WTC11 (cell line): ENCODE data around the gene GRK3. TPM values are rescaled to one million over a fixed set of nuclear protein-coding genes. Genes with fewer than 3 reads are reported as not detected.

Source experiments
- ATAC-seq: fragments of 200-7000 bp; cut with Tn5 transposase; 2 replicates; pipeline ENCODE4 v1.10.0; 2021; ENCODE audit warnings: mild to moderate bottlenecking, moderate library complexity
- CTCF ChIA-PET: fragments of 300-600 bp; sonication (Branson Sonifier 250); formaldehyde crosslinking; loops from one replicate; lab custom pipeline; 2021; ENCODE audit warnings: antibody characterized with exemption; lab: Charles Lee
- POLR2A ChIA-PET: fragments of 350-600 bp; sonication (Branson Sonifier 250); formaldehyde crosslinking; loops from one replicate; lab custom pipeline; 2021; ENCODE audit warnings: antibody characterized with exemption; lab: Charles Lee
- DNase-seq: peaks from one replicate; pipeline ENCODE4 v3.0.0; 2021; ENCODE audit warnings: low spot score
- H3K27ac Mint-ChIP-seq: 2 replicates; pipeline ENCODE4 v1.8.0; 2021; ENCODE audit warnings: mixed read lengths
- H3K27me3 Mint-ChIP-seq: 2 replicates; pipeline ENCODE4 v1.8.0; 2021; ENCODE audit warnings: low read depth, mild to moderate bottlenecking, moderate library complexity, mixed read lengths
- H3K36me3 Mint-ChIP-seq: 2 replicates; pipeline ENCODE4 v1.8.0; 2021; ENCODE audit warnings: mixed read lengths
- H3K4me1 Mint-ChIP-seq: 2 replicates; pipeline ENCODE4 v1.8.0; 2022; ENCODE audit warnings: mixed read lengths
- H3K4me3 Mint-ChIP-seq: 2 replicates; pipeline ENCODE4 v1.8.0; 2021; ENCODE audit warnings: mild to moderate bottlenecking, moderate library complexity, mixed read lengths
- H3K9me3 Mint-ChIP-seq: 2 replicates; pipeline ENCODE4 v1.8.0; 2021; ENCODE audit warnings: mixed read lengths
- ATF1 ChIP-seq: sonication (generic); formaldehyde crosslinking; IDR thresholded peaks from 2 replicates; pipeline ENCODE4 v1.8.1; 2023; ENCODE audit warnings: mild to moderate bottlenecking, moderate library complexity, missing genetic modification reagents
- CREB1 ChIP-seq: sonication (generic); formaldehyde crosslinking; IDR thresholded peaks from 2 replicates; pipeline ENCODE4 v1.8.0; 2023; ENCODE audit warnings: mild to moderate bottlenecking, missing genetic modification reagents
- ETV6 ChIP-seq: sonication (generic); formaldehyde crosslinking; IDR thresholded peaks from 2 replicates; pipeline ENCODE4 v1.8.1; 2022; ENCODE audit warnings: mild to moderate bottlenecking, missing genetic modification reagents
- FOXJ3 ChIP-seq: sonication (generic); formaldehyde crosslinking; IDR thresholded peaks from 2 replicates; pipeline ENCODE4 v1.9.0; 2021; ENCODE audit warnings: missing genetic modification reagents, mild to moderate bottlenecking, borderline replicate concordance
- IRF2 ChIP-seq: sonication (generic); formaldehyde crosslinking; IDR thresholded peaks from 2 replicates; pipeline ENCODE4 v1.8.0; 2022; ENCODE audit warnings: low read depth, missing genetic modification reagents, borderline replicate concordance
- NFATC4 ChIP-seq: fragments of 250-450 bp; sonication (Bioruptor Pico); IDR thresholded peaks from 2 replicates; pipeline ENCODE4 v1.9.0; 2021; ENCODE audit warnings: mild to moderate bottlenecking
- NR2C2 ChIP-seq: sonication (generic); formaldehyde crosslinking; IDR thresholded peaks from 2 replicates; pipeline ENCODE4 v1.8.0; 2022; ENCODE audit warnings: mild to moderate bottlenecking, missing genetic modification reagents
- OVOL2 ChIP-seq: fragments of 250-450 bp; sonication (Bioruptor Pico); IDR thresholded peaks from 2 replicates; pipeline ENCODE4 v1.9.0; 2021; ENCODE audit warnings: mild to moderate bottlenecking, borderline replicate concordance
- PRRX2 ChIP-seq: fragments of 250-450 bp; sonication (Bioruptor Pico); IDR thresholded peaks from 2 replicates; pipeline ENCODE4 v1.8.0; 2021; ENCODE audit warnings: mild to moderate bottlenecking
- TEAD1 ChIP-seq: sonication (generic); formaldehyde crosslinking; IDR thresholded peaks from 2 replicates; pipeline ENCODE4 v1.8.0; 2022; ENCODE audit warnings: mild to moderate bottlenecking, missing genetic modification reagents
- ZNF263 ChIP-seq: sonication (generic); formaldehyde crosslinking; IDR thresholded peaks from 2 replicates; pipeline ENCODE4 v1.8.1; 2022; ENCODE audit warnings: low read depth, mild to moderate bottlenecking, moderate library complexity, missing genetic modification reagents
- ZNF396 ChIP-seq: fragments of 250-450 bp; sonication (Bioruptor Pico); IDR thresholded peaks from 2 replicates; pipeline ENCODE4 v1.8.0; 2021; ENCODE audit warnings: mild to moderate bottlenecking, moderate library complexity, borderline replicate concordance
- ZNF416 ChIP-seq: fragments of 250-450 bp; sonication (Bioruptor Pico); IDR thresholded peaks from 2 replicates; pipeline ENCODE4 v1.9.0; 2021; ENCODE audit warnings: mild to moderate bottlenecking, inconsistent platforms
- total RNA-seq: library from RNA; stranded (reverse); gene quantifications from 3 replicates; pipeline ENCODE4 v1.2.3, GENCODE V29; 2021
- TF ChIP-seq, protein P1 (sequence below): sonication (generic); formaldehyde crosslinking; IDR thresholded peaks from 2 replicates; pipeline ENCODE4 v1.8.0; 2023; ENCODE audit warnings: missing genetic modification reagents
- TF ChIP-seq, protein P2 (sequence below): sonication (generic); formaldehyde crosslinking; IDR thresholded peaks from 2 replicates; pipeline ENCODE4 v1.8.1; 2022; ENCODE audit warnings: low read depth, missing genetic modification reagents, borderline replicate concordance
- TF ChIP-seq, protein P3 (sequence below): sonication (generic); formaldehyde crosslinking; IDR thresholded peaks from 2 replicates; pipeline ENCODE4 v1.8.1; 2023; ENCODE audit warnings: mild to moderate bottlenecking, missing genetic modification reagents, moderate library complexity
- TF ChIP-seq, protein P4 (sequence below): sonication (generic); formaldehyde crosslinking; conservative IDR thresholded peaks from 2 replicates; pipeline ENCODE4 v1.8.1; 2023; ENCODE audit warnings: mild to moderate bottlenecking, low read depth, missing genetic modification reagents, moderate library complexity
- TF ChIP-seq, protein P5 (sequence below): sonication (generic); formaldehyde crosslinking; IDR thresholded peaks from 2 replicates; pipeline ENCODE4 v1.8.0; 2022; ENCODE audit warnings: mild to moderate bottlenecking, missing genetic modification reagents
- TF ChIP-seq, protein P6 (sequence below): sonication (generic); formaldehyde crosslinking; IDR thresholded peaks from 2 replicates; pipeline ENCODE4 v1.8.1; 2023; ENCODE audit warnings: mild to moderate bottlenecking, missing genetic modification reagents

GRK3 gene
- total RNA-seq, 1 experiment from 2014 or later = 27.1 TPM

DNA sequence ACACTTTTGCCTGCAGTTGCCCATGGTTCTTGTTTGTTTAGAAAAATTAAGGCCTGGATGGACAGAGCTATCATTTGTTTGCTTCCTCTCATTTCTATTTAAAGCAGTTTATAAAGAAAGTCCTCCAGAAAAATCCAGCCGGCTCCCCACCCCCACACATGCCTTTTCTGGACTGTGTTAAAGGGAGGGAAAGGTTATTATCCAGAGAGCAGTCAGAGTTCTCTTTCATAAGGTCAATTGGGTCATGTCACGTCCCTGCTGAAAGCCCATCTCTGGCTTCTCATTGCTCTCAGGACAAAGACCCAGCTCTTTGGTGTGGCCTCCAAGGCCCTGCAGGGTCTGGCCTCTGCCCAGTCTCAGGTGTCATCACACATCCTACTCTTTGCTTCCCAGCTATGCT is 9.8 kb upstream of the GRK3 start:
- DNase-seq = no peak
- ChIA-PET CTCF (interaction anchor here (3.3 kb wide), 1 partner anchor 11 kb away, joined by 13 read pairs; no protein-coding TSS in a partner anchor), POLR2A (no interaction called here)
- peaks cover 14% of the 10 kb centered on the region for H3K4me1 Mint-ChIP-seq
- no peak for ATAC-seq
- no peak overlapping the region for H3K4me3 Mint-ChIP-seq
- H3K9me3 Mint-ChIP-seq = peaks cover 12% of the 10 kb centered on the region
- peaks cover 4% of the 10 kb centered on the region; the same call in 1 of the 2 replicates for H3K36me3 Mint-ChIP-seq
- no peak overlapping the region for H3K27ac Mint-ChIP-seq
- H3K27me3 Mint-ChIP-seq = no peaks in the 10 kb centered on the region; the same call in 1 of the 2 replicates
- TF ChIP-seq ETV6 (CRISPR knock-in tag) (no peak), CREB1 (CRISPR knock-in tag) (no peak)
- TF ChIP-seq, protein P1, sequence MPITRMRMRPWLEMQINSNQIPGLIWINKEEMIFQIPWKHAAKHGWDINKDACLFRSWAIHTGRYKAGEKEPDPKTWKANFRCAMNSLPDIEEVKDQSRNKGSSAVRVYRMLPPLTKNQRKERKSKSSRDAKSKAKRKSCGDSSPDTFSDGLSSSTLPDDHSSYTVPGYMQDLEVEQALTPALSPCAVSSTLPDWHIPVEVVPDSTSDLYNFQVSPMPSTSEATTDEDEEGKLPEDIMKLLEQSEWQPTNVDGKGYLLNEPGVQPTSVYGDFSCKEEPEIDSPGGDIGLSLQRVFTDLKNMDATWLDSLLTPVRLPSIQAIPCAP (CRISPR knock-in tag) = no peak
- TF ChIP-seq, protein P2, sequence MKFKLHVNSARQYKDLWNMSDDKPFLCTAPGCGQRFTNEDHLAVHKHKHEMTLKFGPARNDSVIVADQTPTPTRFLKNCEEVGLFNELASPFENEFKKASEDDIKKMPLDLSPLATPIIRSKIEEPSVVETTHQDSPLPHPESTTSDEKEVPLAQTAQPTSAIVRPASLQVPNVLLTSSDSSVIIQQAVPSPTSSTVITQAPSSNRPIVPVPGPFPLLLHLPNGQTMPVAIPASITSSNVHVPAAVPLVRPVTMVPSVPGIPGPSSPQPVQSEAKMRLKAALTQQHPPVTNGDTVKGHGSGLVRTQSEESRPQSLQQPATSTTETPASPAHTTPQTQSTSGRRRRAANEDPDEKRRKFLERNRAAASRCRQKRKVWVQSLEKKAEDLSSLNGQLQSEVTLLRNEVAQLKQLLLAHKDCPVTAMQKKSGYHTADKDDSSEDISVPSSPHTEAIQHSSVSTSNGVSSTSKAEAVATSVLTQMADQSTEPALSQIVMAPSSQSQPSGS = no peak

DNA sequence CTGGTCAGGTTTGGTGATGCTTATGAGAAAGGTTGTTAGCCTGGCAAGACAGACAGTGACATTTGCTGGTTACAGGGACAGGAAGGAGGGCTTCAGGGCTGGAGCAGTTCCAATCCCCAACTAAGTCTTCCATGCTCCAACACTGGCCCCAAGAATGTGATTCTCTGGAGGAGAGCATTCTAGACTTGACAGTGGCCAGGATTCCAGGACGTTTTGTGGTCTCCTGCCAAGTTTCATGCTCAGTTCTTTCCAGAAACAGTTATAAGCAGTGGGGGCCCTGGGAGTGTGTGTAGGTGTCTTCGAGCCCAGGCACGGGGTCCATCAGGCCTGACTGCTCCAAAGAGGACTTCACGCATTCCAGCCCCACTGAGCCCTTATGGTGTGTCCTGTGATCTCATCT is 8.9 kb upstream of the GRK3 start:
- Mint-ChIP-seq H3K27ac (no peak overlapping the region), H3K4me1 (peaks cover 14% of the 10 kb centered on the region), H3K36me3 (peaks cover 4% of the 10 kb centered on the region; the same call in 1 of the 2 replicates), H3K27me3 (no peaks in the 10 kb centered on the region; the same call in 1 of the 2 replicates), H3K9me3 (peaks cover 12% of the 10 kb centered on the region), H3K4me3 (no peak overlapping the region)
- DNase-seq = no peak
- TF ChIP-seq PRRX2 (CRISPR knock-in tag) = no peak
- TF ChIP-seq, protein P3, sequence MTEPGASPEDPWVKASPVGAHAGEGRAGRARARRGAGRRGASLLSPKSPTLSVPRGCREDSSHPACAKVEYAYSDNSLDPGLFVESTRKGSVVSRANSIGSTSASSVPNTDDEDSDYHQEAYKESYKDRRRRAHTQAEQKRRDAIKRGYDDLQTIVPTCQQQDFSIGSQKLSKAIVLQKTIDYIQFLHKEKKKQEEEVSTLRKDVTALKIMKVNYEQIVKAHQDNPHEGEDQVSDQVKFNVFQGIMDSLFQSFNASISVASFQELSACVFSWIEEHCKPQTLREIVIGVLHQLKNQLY (CRISPR knock-in tag) = no peak
- no peak for TF ChIP-seq FOXJ3
- TF ChIP-seq, protein P1 (CRISPR knock-in tag) = no peak
- no peak for TF ChIP-seq ZNF416 (CRISPR knock-in tag)
- TF ChIP-seq, protein P4, sequence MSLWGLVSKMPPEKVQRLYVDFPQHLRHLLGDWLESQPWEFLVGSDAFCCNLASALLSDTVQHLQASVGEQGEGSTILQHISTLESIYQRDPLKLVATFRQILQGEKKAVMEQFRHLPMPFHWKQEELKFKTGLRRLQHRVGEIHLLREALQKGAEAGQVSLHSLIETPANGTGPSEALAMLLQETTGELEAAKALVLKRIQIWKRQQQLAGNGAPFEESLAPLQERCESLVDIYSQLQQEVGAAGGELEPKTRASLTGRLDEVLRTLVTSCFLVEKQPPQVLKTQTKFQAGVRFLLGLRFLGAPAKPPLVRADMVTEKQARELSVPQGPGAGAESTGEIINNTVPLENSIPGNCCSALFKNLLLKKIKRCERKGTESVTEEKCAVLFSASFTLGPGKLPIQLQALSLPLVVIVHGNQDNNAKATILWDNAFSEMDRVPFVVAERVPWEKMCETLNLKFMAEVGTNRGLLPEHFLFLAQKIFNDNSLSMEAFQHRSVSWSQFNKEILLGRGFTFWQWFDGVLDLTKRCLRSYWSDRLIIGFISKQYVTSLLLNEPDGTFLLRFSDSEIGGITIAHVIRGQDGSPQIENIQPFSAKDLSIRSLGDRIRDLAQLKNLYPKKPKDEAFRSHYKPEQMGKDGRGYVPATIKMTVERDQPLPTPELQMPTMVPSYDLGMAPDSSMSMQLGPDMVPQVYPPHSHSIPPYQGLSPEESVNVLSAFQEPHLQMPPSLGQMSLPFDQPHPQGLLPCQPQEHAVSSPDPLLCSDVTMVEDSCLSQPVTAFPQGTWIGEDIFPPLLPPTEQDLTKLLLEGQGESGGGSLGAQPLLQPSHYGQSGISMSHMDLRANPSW (CRISPR knock-in tag) = no peak
- no peak for TF ChIP-seq TEAD1 (CRISPR knock-in tag)
- TF ChIP-seq, protein P5, sequence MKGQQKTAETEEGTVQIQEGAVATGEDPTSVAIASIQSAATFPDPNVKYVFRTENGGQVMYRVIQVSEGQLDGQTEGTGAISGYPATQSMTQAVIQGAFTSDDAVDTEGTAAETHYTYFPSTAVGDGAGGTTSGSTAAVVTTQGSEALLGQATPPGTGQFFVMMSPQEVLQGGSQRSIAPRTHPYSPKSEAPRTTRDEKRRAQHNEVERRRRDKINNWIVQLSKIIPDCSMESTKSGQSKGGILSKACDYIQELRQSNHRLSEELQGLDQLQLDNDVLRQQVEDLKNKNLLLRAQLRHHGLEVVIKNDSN (CRISPR knock-in tag) = no peak
- no peak for TF ChIP-seq OVOL2 (CRISPR knock-in tag)
- TF ChIP-seq ATF1 (CRISPR knock-in tag) = no peak
- TF ChIP-seq NFATC4 = no peak
- no peak for TF ChIP-seq ZNF396 (CRISPR knock-in tag)
- no peak for TF ChIP-seq IRF2 (CRISPR knock-in tag)
- TF ChIP-seq NR2C2 (CRISPR knock-in tag) = no peak
- TF ChIP-seq ZNF263 (CRISPR knock-in tag) = no peak
- TF ChIP-seq, protein P6, sequence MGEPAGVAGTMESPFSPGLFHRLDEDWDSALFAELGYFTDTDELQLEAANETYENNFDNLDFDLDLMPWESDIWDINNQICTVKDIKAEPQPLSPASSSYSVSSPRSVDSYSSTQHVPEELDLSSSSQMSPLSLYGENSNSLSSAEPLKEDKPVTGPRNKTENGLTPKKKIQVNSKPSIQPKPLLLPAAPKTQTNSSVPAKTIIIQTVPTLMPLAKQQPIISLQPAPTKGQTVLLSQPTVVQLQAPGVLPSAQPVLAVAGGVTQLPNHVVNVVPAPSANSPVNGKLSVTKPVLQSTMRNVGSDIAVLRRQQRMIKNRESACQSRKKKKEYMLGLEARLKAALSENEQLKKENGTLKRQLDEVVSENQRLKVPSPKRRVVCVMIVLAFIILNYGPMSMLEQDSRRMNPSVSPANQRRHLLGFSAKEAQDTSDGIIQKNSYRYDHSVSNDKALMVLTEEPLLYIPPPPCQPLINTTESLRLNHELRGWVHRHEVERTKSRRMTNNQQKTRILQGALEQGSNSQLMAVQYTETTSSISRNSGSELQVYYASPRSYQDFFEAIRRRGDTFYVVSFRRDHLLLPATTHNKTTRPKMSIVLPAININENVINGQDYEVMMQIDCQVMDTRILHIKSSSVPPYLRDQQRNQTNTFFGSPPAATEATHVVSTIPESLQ (CRISPR knock-in tag) = no peak
- ChIA-PET POLR2A (no interaction called here), CTCF (interaction anchor here (3.3 kb wide), 1 partner anchor 12 kb away, joined by 13 read pairs; no protein-coding TSS in a partner anchor)
- no peak for ATAC-seq
